NB4 (cell line): ENCODE data around the gene ARHGEF18.

Experiments
- POLR2A ChIP-seq: IDR thresholded peaks from 2 replicates; pipeline ENCODE4 v1.6.1; 2011; ENCODE audit warnings: mild to moderate bottlenecking; ENCODE audit not compliant: insufficient read length; ENCODE audit errors: extremely low read depth
- TF ChIP-seq, protein P1 (sequence below): IDR thresholded peaks from one replicate; pipeline ENCODE4 v1.5.1; 2012; ENCODE audit warnings: low read depth, low read length
- TF ChIP-seq, protein P2 (sequence below): IDR thresholded peaks from 2 replicates; pipeline ENCODE4 v1.6.1; 2011; ENCODE audit warnings: low read depth, low read length

DNA sequence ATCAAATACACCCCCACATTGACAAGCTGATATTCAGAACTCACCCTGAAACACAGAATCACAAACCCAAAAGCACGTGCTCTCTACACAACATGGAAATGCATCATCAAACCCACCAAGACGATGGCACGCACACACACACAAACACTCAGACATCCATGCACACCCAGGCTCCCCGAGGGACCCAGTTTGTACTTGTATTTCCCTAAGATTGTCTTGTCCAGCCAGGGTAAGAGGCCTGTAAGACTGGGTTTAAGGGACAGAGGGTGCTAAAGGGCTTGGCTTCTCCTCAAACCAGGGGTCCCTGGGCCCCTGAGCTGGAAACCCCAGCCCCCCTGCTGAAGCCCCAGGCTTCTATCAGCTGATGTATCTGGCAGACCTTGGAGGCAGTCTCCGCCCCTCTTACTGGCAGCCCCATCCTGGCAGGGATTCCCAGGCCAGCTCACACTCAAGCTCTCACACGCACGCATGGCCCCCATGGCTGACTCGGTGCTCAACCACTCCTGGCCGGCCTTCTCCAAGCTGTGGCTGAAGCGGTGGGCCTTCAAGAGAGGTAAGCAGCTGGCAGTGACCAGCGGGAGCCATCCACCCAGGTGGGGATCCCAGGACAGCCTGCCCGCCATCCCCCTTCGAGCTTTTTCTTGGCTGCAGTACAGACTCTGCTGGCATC is 6.5 kb downstream of the ARHGEF18 start:
- TF ChIP-seq, protein P1, sequence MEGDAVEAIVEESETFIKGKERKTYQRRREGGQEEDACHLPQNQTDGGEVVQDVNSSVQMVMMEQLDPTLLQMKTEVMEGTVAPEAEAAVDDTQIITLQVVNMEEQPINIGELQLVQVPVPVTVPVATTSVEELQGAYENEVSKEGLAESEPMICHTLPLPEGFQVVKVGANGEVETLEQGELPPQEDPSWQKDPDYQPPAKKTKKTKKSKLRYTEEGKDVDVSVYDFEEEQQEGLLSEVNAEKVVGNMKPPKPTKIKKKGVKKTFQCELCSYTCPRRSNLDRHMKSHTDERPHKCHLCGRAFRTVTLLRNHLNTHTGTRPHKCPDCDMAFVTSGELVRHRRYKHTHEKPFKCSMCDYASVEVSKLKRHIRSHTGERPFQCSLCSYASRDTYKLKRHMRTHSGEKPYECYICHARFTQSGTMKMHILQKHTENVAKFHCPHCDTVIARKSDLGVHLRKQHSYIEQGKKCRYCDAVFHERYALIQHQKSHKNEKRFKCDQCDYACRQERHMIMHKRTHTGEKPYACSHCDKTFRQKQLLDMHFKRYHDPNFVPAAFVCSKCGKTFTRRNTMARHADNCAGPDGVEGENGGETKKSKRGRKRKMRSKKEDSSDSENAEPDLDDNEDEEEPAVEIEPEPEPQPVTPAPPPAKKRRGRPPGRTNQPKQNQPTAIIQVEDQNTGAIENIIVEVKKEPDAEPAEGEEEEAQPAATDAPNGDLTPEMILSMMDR = no peak
- TF ChIP-seq POLR2A = no peak
- TF ChIP-seq, protein P2, sequence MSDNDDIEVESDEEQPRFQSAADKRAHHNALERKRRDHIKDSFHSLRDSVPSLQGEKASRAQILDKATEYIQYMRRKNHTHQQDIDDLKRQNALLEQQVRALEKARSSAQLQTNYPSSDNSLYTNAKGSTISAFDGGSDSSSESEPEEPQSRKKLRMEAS = no peak
